ENCODE results near the gene NOL4. TPM values are rescaled to one million over a fixed set of nuclear protein-coding genes. Genes with fewer than 3 reads are reported as not detected.

The NOL4 gene
- total RNA-seq, 2 donors from 2014 or later = not detected

- ATAC-seq = no peak
- H3K27ac Mint-ChIP-seq = no peak overlapping the region
- H3K36me3 Mint-ChIP-seq = peaks cover 4% of the 10 kb centered on the region
- H3K27me3 Mint-ChIP-seq = peaks cover 17 to 19% of the 10 kb centered on the region in 2 donors
- no peak overlapping the region for H3K4me3 Mint-ChIP-seq
- H3K9me3 Mint-ChIP-seq = no peaks in the 10 kb centered on the region
- no peak for DNase-seq (ENCODE audit: low spot score)
- no peaks in the 10 kb centered on the region for H3K4me1 Mint-ChIP-seq (ENCODE audit: low read depth in 2 of 2)
Observed at GRCh38 chr18:34221971-34222306, 2.8 kb downstream of the NOL4 start.

- ATAC-seq = no peak
- H3K36me3 Mint-ChIP-seq = peaks cover 4% of the 10 kb centered on the region
- DNase-seq (ENCODE audit: low spot score) = no peak
Observed at GRCh38 chr18:34220081-34220815, 4.5 kb downstream of the NOL4 start.

GRCh38 chr18:34219651-34220050 lies 5.1 kb downstream of the NOL4 start:
- Mint-ChIP-seq H3K27ac (no peak overlapping the region), H3K9me3 (no peaks in the 10 kb centered on the region), H3K4me1 (ENCODE audit: low read depth in 2 of 2) (no peaks in the 10 kb centered on the region), H3K27me3 (peaks cover 16 to 17% of the 10 kb centered on the region in 2 donors), H3K4me3 (no peak overlapping the region), H3K36me3 (peaks cover 4% of the 10 kb centered on the region)
- ATAC-seq (no peak), DNase-seq (ENCODE audit: low spot score) (no peak)

More at GRCh38 chr18:34220081-34220815, 4.5 kb downstream of the NOL4 start:
- Mint-ChIP-seq H3K9me3 (no peaks in the 10 kb centered on the region), H3K4me1 (ENCODE audit: low read depth in 2 of 2) (no peaks in the 10 kb centered on the region), H3K27me3 (peaks cover 17 to 18% of the 10 kb centered on the region in 2 donors), H3K4me3 (no peak overlapping the region), H3K27ac (no peak overlapping the region)

- no peak for ATAC-seq
- Mint-ChIP-seq H3K27ac (no peak overlapping the region), H3K27me3 (no peaks in the 10 kb centered on the region), H3K4me1 (ENCODE audit: low read depth in 2 of 2) (no peaks in the 10 kb centered on the region), H3K9me3 (no peaks in the 10 kb centered on the region), H3K4me3 (no peak overlapping the region), H3K36me3 (no peaks in the 10 kb centered on the region)
- DNase-seq (ENCODE audit: low spot score) = no peak
Observed at GRCh38 chr18:34212511-34212910, 12.2 kb downstream of the NOL4 start.

GRCh38 chr18:34207344-34207851 lies 17.3 kb downstream of the NOL4 start:
- DNase-seq (ENCODE audit: low spot score) (no peak), ATAC-seq (no peak)
- H3K27me3 Mint-ChIP-seq = no peaks in the 10 kb centered on the region

GRCh38 chr18:34203866-34204265 lies 20.8 kb downstream of the NOL4 start:
- Mint-ChIP-seq H3K4me3 (no peak overlapping the region), H3K9me3 (peaks cover 8% of the 10 kb centered on the region), H3K27me3 (no peaks in the 10 kb centered on the region), H3K27ac (no peak overlapping the region), H3K36me3 (no peaks in the 10 kb centered on the region), H3K4me1 (ENCODE audit: low read depth in 2 of 2) (no peaks in the 10 kb centered on the region)
- no peak for DNase-seq (ENCODE audit: low spot score)
- no peak for ATAC-seq

More at GRCh38 chr18:34207344-34207851, 17.3 kb downstream of the NOL4 start:
- Mint-ChIP-seq H3K9me3 (peaks cover 4% of the 10 kb centered on the region), H3K4me1 (ENCODE audit: low read depth in 2 of 2) (no peaks in the 10 kb centered on the region), H3K36me3 (no peaks in the 10 kb centered on the region), H3K27ac (no peak overlapping the region), H3K4me3 (no peak overlapping the region)

GRCh38 chr18:34196256-34196655 lies 28.5 kb downstream of the NOL4 start:
- H3K4me1 Mint-ChIP-seq (ENCODE audit: low read depth in 2 of 2) = no peaks in the 10 kb centered on the region
- no peak overlapping the region for H3K4me3 Mint-ChIP-seq
- H3K9me3 Mint-ChIP-seq = peaks cover 10% of the 10 kb centered on the region
- ATAC-seq (no peak), DNase-seq (ENCODE audit: low spot score) (no peak)
- no peaks in the 10 kb centered on the region for H3K27me3 Mint-ChIP-seq
- no peaks in the 10 kb centered on the region for H3K36me3 Mint-ChIP-seq
- H3K27ac Mint-ChIP-seq = no peak overlapping the region

GRCh38 chr18:34194239-34194638 lies 30.5 kb downstream of the NOL4 start:
- no peaks in the 10 kb centered on the region for H3K4me1 Mint-ChIP-seq (ENCODE audit: low read depth in 2 of 2)
- no peak overlapping the region for H3K27ac Mint-ChIP-seq
- no peak for ATAC-seq
- no peaks in the 10 kb centered on the region for H3K36me3 Mint-ChIP-seq
- no peaks in the 10 kb centered on the region for H3K27me3 Mint-ChIP-seq
- no peak for DNase-seq (ENCODE audit: low spot score)
- peaks cover 7% of the 10 kb centered on the region for H3K9me3 Mint-ChIP-seq
- no peak overlapping the region for H3K4me3 Mint-ChIP-seq

GRCh38 chr18:34189656-34190435 lies 34.9 kb downstream of the NOL4 start:
- Mint-ChIP-seq H3K4me3 (no peak overlapping the region), H3K36me3 (no peaks in the 10 kb centered on the region), H3K9me3 (peaks cover 6% of the 10 kb centered on the region), H3K27ac (no peak overlapping the region), H3K27me3 (no peaks in the 10 kb centered on the region), H3K4me1 (ENCODE audit: low read depth in 2 of 2) (no peaks in the 10 kb centered on the region)
- DNase-seq (ENCODE audit: low spot score) (no peak), ATAC-seq (no peak)
